Umbilical cord (tissue), 2 donors: ENCODE results near the gene TPRG1. TPM values are rescaled to one million over a fixed set of nuclear protein-coding genes. Genes with fewer than 3 reads are reported as not detected.

Experiments used
- DNase-seq: peaks from one replicate; pipeline ENCODE4 v3.0.0-alpha.2; 2015; ENCODE audit warnings: low spot score
- total RNA-seq: library from RNA; depleted of rRNA; stranded (reverse); fragments of >200 nt; gene quantifications from one replicate; pipeline ENCODE4 v1.2.3, GENCODE V29; 2014; ENCODE audit warnings: low replicate concordance; ENCODE audit not compliant: insufficient read depth

TPRG1 gene
- total RNA-seq, 1 donor from 2014 or later: 13.5 TPM

DNA sequence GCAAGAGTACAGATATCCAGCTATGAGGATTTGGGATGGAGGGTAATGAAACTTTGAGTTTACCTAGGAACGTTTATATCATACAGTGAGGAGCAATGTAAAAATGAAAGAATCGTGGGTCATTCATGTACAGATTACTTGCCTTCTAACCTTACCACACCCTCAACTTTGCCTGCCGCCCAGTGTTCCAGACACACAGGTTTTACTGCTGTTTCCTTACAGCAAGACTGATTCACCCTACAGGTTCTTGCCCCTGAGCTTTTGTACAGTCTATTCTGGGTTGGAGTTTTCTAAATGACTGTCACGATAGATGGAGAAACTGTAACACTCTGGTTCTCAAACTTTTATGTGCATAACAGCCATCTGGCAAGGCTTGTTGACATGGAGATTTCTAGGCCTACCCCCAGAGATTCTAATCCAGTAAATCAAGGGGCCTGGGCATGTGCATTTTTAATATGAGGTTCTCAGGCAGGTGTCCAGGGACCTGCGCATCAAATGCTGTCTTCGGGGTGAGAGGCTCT, 6.6 kb upstream of the TPRG1 start:
- DNase-seq: no peak

DNA sequence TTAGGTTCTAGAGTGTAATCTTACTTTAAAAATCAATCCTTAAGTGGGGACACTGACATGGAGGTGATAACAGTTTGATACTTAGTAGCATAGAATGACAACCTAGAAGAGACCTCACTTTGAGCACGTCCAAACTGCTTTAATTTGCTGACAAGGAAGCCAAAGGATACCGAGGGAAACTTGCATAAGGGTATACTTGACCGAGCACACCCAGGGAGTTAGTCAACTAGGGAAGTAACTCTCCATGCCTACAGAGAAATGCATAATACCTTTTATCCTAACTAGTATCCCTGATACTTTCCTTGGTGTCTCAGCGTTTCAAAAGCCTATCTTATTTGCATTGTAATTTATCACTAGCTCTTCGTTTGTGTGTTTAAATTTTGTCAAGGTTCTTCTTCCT, 5.5 kb upstream of the TPRG1 start:
- no peak for DNase-seq

DNA sequence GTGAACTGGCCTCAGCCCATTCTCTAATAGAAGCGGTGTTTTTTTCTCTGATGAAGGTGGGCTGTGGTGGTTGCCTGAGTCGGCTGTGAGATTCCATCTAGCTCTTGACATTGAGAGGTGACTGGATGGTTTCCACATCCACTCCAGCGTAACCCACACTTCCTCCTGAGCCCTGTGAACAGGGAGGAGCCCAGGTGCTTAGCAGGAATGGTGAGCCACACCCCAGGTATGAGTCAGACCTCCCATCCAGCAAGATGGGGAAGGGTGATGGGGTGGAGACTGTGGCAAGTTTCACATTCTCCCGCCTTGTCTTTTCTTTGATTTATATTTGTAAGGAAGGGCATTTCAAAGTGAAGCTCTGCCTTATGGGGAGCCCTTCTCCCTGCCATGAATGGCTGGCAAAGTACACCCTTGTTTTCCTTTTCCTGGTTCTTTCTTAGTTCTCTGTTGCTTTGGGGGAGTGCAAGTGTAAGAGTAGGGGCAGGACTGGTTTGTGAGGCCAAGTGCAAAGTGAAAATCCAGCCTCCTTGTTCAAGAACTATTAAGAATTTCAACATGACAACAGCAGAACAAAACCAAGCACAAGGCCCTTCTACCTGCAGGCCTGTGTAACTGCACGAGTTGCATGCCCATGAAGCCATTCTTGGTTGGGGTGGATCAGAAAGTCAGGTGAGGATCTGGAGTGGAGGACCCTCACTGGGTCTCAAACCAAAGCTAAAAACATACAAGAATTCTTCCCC, 4.6 kb upstream of the TPRG1 start:
- DNase-seq: no peak

DNA sequence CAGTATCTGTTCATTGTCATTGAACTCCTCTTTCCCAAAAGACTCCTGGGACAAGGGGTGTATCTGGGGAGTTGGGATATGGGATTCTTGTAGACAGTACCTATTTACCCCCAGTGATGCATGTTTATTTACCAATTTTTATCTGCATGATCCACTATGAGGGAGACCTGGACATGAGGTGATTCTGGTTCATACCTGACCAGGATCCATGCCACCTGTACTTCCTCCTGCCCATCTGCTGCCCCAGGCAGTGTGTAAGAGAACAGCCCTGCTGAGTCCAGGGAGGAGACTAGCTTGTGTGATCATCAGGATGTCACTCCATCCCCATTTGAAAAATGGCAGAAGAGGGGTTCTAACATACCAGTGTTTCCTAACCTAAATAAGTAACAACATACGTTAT, 3.1 kb upstream of the TPRG1 start:
- DNase-seq: no peak

DNA sequence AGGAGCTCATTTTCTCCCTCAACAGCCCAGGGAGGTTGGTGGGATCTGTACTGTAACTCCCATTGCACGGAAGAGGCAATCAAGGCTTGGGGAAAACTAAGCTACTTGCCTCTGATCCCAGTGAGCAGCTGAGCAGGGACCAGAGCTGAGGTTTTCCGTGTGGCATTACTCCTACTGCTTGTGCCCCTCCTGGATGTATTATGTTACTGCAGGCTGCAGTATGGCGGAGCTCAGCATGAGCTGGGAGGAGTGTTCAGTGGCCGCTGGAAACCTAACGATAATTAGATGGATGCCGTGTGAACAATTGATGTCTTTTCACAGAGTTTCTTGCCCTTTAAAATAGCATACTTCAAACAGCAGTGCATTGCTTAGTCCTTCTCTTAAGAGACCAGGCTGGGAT, 2.0 kb upstream of the TPRG1 start:
- no peak for DNase-seq

DNA sequence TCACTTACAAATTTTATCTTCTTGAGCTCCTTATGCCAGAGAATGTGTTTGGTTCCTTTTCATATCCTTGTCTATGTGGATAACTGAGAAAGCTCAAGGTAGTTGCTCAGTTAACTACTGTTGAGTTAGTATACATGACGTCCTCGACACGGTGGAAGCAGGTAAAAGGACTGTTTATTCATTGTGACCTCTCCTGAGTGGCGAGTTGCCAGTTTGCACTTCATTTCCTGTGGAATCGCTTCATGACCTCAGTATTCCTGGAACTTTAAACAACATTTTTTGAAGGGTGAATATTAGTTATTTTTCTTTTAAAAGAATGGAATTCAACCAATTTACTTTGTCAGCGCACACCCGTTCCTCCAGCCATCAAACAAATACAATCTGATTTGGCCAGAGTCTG, 1.2 kb upstream of the TPRG1 start:
- no peak for DNase-seq

DNA sequence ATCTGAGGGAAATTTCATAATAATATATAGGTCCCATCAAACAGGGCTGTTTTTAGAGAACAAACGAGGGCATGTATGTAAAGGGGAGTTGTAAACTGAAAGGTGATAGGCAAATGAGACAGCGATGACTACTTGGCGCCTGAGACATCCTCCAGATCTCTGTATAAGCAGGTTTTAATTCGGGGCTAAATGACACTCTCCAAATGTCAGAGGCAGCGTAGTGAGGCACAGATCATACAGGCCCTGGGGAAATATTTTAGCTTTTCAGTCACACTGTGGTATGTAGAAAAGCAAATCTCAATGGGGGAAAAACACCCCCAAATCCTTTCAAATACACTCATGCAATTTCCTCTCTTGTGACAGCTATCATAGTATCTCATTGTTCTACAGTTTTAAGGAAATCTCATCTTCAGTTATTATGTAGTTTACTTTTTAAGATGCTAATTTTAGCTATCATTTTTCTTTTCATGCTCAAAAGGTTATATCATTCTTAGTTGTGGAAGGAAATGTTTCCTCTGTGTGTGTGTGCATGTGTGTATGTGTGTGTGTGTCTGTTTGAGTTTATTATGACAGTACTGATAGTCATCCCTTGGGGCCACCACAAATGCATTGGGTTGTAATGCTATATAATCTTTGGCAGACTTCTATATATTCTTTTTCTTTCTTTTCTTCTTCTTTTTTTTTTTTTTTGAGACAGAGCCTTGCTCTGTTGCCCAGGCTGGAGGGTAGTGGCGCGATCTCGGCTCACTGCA, 1.1 kb downstream of the TPRG1 start:
- no peak for DNase-seq

DNA sequence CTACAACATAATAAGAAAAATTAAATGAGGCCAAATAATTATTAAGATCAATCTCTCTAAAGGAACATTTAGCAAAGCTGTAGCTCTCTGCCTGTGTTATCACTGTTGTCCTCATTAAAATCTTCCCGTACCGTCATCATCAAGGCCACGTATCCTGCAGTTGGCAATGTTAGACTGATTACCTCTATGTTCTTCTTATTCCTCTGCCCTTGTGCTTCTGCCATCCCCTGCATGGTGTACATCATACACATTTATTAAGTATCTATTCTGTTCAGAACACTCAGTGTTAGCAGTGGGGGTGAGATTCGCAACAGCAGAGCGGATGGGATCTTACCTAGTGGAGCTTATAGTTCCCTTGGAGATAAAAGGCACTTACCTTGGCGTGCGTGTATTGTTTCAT, 12.8 kb downstream of the TPRG1 start:
- no peak for DNase-seq

DNA sequence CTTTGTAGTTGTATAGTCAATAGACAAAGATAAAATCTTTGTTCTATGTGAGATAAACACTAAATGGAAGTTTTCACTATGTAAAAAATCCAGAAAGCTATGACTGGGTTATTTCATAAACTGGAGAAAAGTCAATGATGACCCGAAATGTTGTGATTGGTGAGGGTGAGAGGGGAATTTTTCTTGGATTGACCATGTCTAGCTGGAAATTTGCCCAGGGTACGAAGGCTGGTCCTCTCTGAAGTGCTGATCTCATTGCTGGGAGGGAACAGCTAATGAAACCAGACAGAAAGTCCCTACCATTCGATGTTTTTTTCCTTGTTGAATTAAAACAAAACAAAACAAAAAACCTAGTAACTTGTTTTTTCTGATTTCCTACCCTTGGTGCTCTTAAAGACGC, 14.3 kb downstream of the TPRG1 start:
- DNase-seq: peak; percentile 43

DNA sequence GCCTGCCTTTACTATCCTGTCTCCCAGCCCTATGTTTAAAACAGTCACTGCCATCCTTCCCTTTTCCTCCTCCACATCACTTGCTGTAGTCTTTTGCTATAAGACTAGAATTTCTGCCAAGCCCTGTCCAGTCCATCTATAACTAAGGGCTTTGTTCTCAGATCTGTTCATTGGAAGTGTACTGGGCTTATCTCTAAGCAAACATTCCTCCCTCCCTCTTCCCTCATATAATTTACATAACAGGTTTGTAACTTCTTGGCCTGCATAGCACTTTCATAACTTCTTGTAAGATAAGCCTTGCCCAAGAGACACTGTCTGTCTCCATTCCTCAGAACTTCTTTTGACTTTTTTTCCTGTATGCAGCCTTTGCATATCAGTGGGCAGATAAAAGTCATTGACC, 16.7 kb downstream of the TPRG1 start:
- peak; percentile 69 for DNase-seq

DNA sequence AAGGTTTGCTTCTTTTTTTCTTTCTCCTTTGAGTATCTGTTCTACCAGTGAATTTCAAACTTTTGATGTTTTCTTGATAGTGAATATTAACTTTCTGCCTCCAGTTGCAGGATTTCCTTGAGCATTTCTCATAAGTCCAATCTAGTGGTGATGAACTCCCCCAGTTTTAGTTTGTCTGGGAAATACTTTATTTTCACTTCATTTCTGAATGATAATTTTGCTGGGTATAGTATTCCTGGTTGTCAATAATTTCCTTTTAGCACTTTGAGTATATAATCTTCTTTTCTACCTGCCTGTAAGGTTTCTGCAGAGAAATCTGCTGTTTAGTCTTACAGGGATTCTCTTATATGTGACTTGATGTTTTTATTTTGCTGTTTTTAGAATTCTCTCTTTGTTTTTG, 21.0 kb downstream of the TPRG1 start:
- no peak for DNase-seq

DNA sequence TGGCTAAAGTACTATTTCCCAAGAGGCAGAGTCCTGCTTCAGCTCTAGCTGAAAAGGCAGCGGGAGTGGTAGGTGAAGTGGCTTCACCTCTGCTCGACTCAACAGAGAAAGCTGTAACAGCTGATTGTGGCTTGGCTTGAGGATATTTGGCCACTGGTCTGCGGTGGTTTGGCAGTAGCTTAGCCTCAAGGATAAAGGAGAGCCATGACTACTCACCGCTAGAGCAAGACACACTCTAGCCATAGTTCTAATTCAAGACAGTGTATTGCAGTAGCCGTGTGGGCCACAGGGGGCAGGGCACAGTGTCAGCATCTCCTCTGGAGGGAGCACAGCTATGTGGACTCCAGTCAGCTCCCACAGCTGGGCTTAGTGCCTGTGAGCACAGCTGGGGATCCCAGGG, 23.5 kb downstream of the TPRG1 start:
- no peak for DNase-seq

DNA sequence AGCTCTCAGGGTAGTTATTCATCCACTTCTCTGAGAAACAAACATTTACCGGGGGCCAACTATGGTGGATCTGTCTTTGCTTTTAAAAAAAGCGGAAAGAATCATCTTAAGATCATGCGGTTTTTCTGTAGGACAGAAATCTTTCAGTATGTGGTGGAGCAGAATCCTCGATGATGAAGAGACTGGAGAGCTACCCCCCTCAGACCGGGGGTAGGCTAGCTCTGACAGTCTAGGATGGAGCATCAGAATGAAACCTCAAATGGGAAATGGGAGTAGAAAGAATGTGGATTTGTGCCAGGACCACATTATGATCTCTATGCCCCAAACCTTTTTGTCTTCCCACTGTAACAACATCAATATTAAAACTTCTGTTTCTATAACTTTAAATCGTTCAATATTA, 30.3 kb downstream of the TPRG1 start:
- no peak for DNase-seq

DNA sequence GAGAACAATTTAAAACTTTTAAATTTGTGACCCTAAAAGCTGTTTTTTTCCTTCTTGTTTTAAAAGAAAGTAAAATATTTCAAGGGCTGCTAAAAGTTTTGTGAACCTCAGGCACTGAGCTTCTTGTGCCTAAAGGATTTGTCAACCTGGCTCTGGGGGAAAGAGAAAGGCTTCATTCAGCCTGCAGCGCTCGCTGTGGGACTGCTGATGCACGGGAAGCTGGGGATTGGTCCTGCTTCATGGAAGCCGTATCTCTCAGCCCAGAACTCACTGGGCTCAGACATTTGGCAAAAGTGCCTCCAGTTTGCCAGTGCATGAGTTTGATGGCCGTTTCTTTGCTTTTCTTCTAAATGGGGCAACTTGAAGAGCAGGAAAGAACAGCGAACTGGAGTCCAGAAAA, 30.8 kb downstream of the TPRG1 start:
- DNase-seq: no peak

DNA sequence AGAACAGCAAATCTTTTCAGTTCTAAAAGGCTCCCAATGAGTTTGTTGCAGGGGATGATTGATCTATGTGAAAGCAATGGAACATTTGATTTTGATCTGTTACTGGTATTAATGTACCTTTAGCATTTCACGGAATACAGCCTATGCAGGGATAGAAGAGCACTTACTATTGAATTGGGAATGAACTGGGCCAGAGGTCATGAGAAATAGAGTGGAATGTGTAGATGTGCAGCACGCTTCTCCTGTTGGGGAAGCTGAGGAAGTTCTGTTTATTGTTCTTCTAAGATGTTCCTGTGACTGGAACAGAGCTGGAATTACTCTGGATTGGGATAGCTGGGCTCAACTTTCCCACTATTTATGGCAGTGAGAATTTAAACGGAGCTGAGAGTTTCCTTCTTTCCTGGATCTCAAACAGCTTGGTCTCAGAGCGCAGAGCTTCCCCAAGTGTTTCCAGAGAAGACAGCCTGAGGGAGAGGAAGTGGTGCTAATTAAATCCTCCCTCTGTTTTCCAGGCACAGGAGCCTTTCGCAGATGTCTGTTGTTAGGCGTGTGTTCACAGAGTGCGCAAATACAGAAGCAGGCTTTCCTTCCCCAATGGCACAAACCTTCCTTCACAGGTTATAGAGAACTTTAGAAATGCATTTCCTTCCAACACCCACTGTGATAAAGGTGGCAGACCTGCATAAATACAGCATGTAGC, 32.5 kb downstream of the TPRG1 start:
- DNase-seq: no peak

DNA sequence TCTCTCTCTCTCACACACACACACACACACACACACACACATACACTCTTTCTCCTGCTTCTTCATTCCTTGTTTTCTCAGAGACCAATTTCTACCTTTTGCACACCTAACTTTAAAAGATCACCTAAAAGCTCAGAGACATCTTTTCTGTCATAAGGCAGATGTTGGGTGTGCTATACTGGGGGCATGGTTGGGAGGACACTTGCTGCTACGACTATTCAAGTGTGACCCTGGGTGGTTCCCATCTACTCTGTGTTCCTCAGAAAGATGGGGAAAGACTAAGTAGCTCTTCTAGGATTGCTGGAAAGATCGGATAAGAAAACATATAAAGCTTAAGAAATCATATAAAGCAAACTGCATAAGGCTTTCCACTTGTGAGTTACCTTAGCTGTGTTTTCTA, 33.2 kb downstream of the TPRG1 start:
- no peak for DNase-seq

DNA sequence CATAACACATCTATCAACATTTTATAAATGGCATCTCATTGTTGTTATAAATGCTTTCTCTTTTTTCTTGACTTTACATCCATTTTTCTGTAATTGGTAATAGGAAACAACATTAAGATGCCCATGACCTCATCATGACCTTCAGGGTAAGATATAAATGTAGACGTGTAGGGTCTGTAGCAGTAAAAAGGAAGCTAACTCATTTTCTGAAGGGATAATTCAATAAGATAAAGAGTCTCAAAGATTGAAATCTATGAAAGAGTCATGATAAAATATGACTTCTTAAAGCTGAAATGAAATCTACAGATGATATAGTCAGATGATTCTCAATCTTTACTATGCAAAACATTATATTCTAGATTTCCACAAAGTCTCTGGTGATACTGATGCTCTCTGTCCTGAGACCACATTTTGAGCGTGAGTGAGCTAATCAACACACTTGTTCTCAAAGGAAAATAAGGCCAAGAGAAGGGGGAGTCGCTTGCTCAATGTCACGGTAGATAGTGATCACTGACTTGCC, 38.5 kb downstream of the TPRG1 start:
- DNase-seq: no peak

DNA sequence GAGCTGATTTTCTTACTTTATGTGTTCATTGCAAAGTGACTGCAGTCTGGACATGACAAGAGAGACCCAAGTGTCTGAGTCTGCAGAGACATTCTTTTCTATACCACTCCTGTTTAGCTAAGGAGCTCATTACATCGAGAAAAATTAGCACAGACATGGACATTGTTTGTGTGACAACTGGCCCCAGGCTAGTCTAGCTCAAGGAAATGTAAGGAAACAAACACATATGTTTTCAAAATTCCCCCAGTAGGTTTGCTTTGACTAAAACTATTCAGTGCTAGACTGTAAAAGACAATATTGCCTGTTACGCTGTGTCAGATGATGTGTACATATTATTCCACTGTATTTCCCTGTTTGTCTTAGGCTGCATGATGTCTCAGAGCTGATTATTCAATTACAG, 40.9 kb downstream of the TPRG1 start:
- DNase-seq: no peak

DNA sequence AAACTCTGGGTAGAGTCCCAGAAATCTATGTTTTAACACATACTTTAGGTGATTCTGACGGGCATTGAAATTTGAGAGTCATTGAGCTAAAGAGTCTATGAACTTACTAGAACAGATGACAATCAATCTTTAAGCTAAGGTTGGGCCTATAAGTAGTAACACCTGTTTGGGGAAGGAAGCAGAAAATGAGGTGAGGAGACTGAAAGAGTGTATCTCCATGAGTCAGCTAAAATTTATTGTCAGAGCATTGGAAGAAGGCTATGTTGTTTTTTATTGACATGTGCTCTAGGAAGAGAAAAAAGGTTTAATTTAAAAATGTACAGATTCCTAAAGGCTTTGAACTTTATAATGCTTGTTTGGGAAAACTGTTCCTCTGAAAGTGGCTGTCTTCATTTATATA, 42.9 kb downstream of the TPRG1 start:
- DNase-seq: no peak

DNA sequence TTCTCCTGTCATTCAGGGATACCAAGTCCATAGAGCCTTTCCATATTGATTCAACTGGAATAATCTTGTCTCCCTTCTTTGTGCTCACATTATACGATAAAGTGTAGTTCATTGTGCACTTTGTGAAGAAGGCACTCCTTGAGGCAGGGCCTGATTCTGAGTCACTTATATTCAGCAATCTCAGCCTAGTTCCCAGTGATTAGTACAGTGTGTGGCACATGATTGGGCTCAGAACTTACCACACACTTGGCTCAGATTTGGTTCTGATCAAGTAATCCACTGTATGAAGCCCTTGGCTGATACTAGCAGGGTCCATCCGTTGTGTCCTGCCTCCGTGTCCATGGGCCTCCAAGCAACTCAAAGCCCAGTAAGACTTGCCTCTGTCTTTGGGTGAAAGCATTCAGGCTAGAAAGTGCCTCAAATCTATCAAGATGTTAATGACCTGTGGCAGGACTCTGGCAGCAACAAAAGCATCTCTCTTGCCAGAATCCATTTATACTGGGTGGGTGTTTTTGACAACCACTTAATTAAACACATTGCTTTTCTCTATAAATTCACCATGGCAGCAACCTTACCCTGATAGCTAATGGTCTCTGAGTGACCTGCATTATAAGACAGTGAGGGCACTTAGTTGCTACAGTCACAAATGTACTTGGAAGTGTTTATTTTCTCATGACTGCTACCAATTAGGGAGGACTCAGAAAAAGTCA, 51.3 kb downstream of the TPRG1 start:
- no peak for DNase-seq

DNA sequence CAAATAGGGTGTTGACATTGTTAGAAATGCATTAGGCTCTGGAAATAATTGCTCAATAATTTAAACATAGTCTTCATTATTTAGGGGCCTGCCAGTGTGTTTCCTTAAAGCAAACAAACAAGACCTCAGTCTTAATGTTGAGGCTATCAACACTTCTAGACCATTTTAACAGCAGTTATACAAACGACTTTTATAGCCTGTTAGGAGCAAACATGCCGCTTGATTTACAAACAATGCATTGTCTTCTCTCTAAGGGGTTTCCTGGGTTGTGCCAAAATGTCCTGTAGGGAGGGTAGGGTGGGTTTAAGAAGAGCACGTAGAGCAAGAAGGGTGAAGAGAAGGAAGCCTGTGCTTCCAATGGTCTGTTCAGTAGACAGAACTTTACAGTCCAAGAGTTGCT, 53.7 kb downstream of the TPRG1 start:
- no peak for DNase-seq

DNA sequence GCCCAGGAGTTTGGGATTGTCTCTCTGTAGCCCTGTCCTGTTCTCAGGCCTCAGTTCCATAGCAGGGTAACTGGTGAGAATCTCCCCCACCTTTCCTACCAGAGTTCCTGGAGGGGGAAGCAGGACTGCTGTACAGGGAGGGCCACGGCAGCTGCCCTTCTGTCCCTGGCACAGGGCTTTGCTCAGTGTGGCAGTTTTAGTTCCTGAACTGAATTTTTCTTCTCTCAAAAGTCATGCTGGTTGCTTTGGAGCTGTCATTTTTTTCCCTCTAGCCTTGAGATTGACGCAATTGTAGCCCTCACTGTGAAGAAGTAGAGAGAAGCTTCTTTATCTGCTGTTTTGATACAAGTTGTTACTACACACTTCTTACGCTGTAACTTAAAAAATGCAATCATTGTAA, 55.5 kb downstream of the TPRG1 start:
- no peak for DNase-seq
